CD4-positive, alpha-beta T cell (primary cell): ENCODE results near the gene HMCES. TPM values are rescaled to one million over a fixed set of nuclear protein-coding genes. Genes with fewer than 3 reads are reported as not detected.

Experiments
- ATAC-seq: fragments of 200-7000 bp; cut with Tn5 transposase; one replicate; pipeline ENCODE4 v1.10.0; 2022; ENCODE audit warnings: mild to moderate bottlenecking; ENCODE audit not compliant: poor library complexity
- CTCF ChIA-PET: fragments of 350-600 bp; sonication (Branson Sonifier 250); formaldehyde crosslinking; loops from one replicate; lab custom pipeline; 2021; ENCODE audit warnings: antibody characterized with exemption, inconsistent platforms; lab: Charles Lee
- POLR2A ChIA-PET: fragments of 350-600 bp; sonication (Branson Sonifier 250); formaldehyde crosslinking; loops from one replicate; lab custom pipeline; 2021; ENCODE audit warnings: antibody characterized with exemption, inconsistent platforms; lab: Charles Lee
- DNase-seq, 14 experiments: peaks; one replicate each; pipeline ENCODE4 v3.0.0-alpha.2; 2013 to 2020; ENCODE audit warnings: mixed read lengths in 2 of 14
- H3K27ac ChIP-seq, 2 donors: one replicate each; pipeline versions ENCODE4 v1.5.1 to v1.7.0; 2013; ENCODE audit warnings: low read length in 2 of 2, low read depth in 1 of 2, mild to moderate bottlenecking in 1 of 2
- H3K27me3 ChIP-seq, 2 experiments: 1 replicate in 1 of 2; 2 replicates in 1 of 2; pipeline versions ENCODE4 v1.6.1 to v1.7.0; 2013; ENCODE audit warnings: low read length in 2 of 2, control low read depth in 1 of 2, mild to moderate bottlenecking in 1 of 2, moderate library complexity in 1 of 2; ENCODE audit not compliant: insufficient read depth in 2 of 2, control insufficient read depth in 1 of 2
- H3K36me3 ChIP-seq: one replicate; pipeline ENCODE4 v1.6.1; 2013; ENCODE audit warnings: low read length, control low read depth; ENCODE audit not compliant: insufficient read depth
- H3K4me1 ChIP-seq: one replicate; pipeline ENCODE4 v1.6.1; 2013; ENCODE audit warnings: low read length, control low read depth; ENCODE audit not compliant: insufficient read depth
- H3K4me3 ChIP-seq: one replicate; pipeline ENCODE4 v1.5.1; 2013; ENCODE audit warnings: mild to moderate bottlenecking, low read length, moderate library complexity
- H3K9me3 ChIP-seq, 2 experiments: 1 replicate in 1 of 2; 2 replicates in 1 of 2; pipeline versions ENCODE4 v1.6.1 to v1.7.0; 2013; ENCODE audit warnings: low read length in 2 of 2, mild to moderate bottlenecking in 2 of 2, control low read depth in 1 of 2, moderate library complexity in 1 of 2; ENCODE audit not compliant: control insufficient read depth in 1 of 2, insufficient read depth in 1 of 2
- H3K27ac Mint-ChIP-seq: one replicate; pipeline ENCODE4 v1.8.0; 2020; ENCODE audit warnings: mixed read lengths
- H3K27me3 Mint-ChIP-seq: one replicate; pipeline ENCODE4 v1.8.0; 2021; ENCODE audit warnings: mixed read lengths
- H3K36me3 Mint-ChIP-seq: one replicate; pipeline ENCODE4 v1.8.0; 2021; ENCODE audit warnings: low read depth, mixed read lengths
- H3K4me1 Mint-ChIP-seq: one replicate; pipeline ENCODE4 v1.8.0; 2021; ENCODE audit warnings: low read depth, mixed read lengths
- H3K4me3 Mint-ChIP-seq: one replicate; pipeline ENCODE4 v1.8.0; 2020; ENCODE audit warnings: mild to moderate bottlenecking, mixed read lengths
- H3K9me3 Mint-ChIP-seq: one replicate; pipeline ENCODE4 v1.8.0; 2020; ENCODE audit warnings: mixed read lengths
- intact Hi-C, 2 experiments: fragments of 100-400 bp; cut with DNase I in 1 of 2; cut with micrococcal nuclease in 1 of 2; formaldehyde crosslinking; loops; one replicate each; pipeline versions ENCODE4 v1.15.1 to v1.9.0; 2023 to 2025; cut with DNase I, micrococcal nuclease
- total RNA-seq, 174 experiments: library from RNA in 2 of 174; stranded (reverse) in 2 of 174; gene quantifications; one replicate each; pipeline ENCODE4 v1.2.3 and lab custom pipeline; 2021 to 2026
- TF ChIP-seq, protein P1 (sequence below): fragments of 200-600 bp; IDR thresholded peaks from one replicate; pipeline ENCODE4 v1.8.0; 2022; ENCODE audit warnings: antibody characterized with exemption, mild to moderate bottlenecking

Gene HMCES
- total RNA-seq, 2 experiments from 2014 or later, result 63.5 to 64.0 TPM

DNA sequence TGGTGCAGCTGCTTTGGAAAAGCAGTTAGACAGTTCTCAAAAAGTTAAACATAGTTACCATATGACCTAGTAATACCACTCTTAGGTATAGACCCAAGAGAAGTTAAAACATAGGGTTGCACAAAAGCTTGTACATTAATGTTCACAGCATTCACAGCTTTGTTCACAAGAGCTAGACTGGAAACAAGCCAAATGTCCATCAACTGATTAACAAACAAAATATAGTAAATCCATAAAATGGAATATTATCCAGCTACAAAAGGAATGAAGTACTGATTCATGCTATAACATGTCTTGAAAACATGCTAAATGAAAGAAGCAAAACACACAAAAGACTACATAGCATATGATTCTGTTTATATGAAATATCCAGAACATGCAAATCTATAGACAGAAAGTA is 32.0 kb upstream of the HMCES start:
- Mint-ChIP-seq H3K9me3 (no peaks in the 10 kb centered on the region), H3K27me3 (no peaks in the 10 kb centered on the region), H3K36me3 (peaks cover 24% of the 10 kb centered on the region), H3K4me1 (peaks cover 42% of the 10 kb centered on the region), H3K27ac (no peak overlapping the region), H3K4me3 (peak overlapping the region; percentile 56)
- Histone ChIP-seq H3K36me3 (peaks cover 3% of the 10 kb centered on the region), H3K27me3 (no peaks in the 10 kb centered on the region), H3K4me1 (peaks cover 36% of the 10 kb centered on the region), H3K27ac (no peak overlapping the region), H3K9me3 (no peaks in the 10 kb centered on the region), H3K4me3 (no peak overlapping the region)
- TF ChIP-seq, protein P1, sequence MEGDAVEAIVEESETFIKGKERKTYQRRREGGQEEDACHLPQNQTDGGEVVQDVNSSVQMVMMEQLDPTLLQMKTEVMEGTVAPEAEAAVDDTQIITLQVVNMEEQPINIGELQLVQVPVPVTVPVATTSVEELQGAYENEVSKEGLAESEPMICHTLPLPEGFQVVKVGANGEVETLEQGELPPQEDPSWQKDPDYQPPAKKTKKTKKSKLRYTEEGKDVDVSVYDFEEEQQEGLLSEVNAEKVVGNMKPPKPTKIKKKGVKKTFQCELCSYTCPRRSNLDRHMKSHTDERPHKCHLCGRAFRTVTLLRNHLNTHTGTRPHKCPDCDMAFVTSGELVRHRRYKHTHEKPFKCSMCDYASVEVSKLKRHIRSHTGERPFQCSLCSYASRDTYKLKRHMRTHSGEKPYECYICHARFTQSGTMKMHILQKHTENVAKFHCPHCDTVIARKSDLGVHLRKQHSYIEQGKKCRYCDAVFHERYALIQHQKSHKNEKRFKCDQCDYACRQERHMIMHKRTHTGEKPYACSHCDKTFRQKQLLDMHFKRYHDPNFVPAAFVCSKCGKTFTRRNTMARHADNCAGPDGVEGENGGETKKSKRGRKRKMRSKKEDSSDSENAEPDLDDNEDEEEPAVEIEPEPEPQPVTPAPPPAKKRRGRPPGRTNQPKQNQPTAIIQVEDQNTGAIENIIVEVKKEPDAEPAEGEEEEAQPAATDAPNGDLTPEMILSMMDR, result no peak
- ATAC-seq (no peak), DNase-seq (no peak)
- intact Hi-C loops, result loop anchor here in 1 of 2 experiments (5.0 kb wide), 3 partner anchors 64 to 369 kb away; partner anchors contain the start of genes ACAD9, CNBP and RAB43
- CTCF ChIA-PET, result interaction anchor here (0.8 to 3.9 kb wide), 13 partner anchors 10 to 566 kb away, joined by 3 to 59 read pairs (median 7); partner anchors contain the start of gene RAB43
- POLR2A ChIA-PET, result interaction anchor here (0.8 to 2.0 kb wide), 7 partner anchors 84 to 277 kb away, joined by 3 to 12 read pairs (median 4); partner anchors contain the start of genes CFAP92 and RAB43

DNA sequence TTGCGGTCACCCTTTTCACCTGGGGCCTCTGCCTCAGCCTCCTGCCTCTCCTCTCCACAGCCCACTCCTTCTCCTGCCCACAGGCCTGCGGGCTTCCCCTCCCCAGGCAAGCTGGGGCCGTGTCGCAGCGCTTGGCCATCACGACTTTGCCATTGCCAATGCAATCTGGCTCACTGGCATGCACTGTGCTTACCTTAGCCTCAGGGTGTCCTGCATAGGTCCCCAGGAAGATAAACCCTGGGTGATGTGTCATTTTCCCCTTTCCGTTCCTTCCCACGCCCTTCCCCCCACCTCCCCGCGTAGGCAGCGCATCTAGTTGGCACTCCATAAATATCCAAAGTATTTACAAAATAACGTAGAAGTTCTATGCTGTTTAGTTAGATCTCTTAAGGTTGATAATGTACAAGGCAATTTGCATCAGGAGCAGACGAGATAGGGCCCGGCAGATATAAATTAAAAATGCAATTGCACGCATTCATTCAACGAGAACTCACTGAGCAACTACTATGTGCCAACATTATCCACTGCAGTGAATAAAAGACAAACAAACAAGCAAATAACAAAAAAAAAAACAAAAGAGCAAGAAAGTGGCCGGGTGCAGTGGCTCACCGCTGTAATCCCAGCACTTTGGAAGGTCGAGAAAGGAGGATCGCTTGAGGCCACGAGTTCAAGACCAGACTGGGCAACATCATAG is 30.2 kb upstream of the HMCES start:
- intact Hi-C loops, result loop anchor here (2.0 to 5.0 kb wide), 5 partner anchors 64 to 371 kb away; partner anchors contain the start of genes ACAD9 (in 2 of the 2), CNBP (in 1 of the 2) and RAB43 (in 1 of the 2)
- Mint-ChIP-seq H3K27ac (peak overlapping the region; percentile 97), H3K36me3 (peaks cover 42% of the 10 kb centered on the region), H3K4me3 (peak overlapping the region; percentile 98), H3K4me1 (peaks cover 55% of the 10 kb centered on the region), H3K27me3 (no peaks in the 10 kb centered on the region), H3K9me3 (no peaks in the 10 kb centered on the region)
- Histone ChIP-seq H3K36me3 (peaks cover 20% of the 10 kb centered on the region), H3K4me3 (peak overlapping the region; percentile 100), H3K27me3 (no peaks in the 10 kb centered on the region), H3K9me3 (no peaks in the 10 kb centered on the region), H3K27ac (no peak overlapping the region), H3K4me1 (peaks cover 47% of the 10 kb centered on the region)
- CTCF ChIA-PET, result interaction anchor here (1.6 to 3.9 kb wide), 3 partner anchors 195 to 278 kb away, joined by 6 to 43 read pairs (median 7); no protein-coding TSS in a partner anchor
- TF ChIP-seq, protein P1, result no peak
- POLR2A ChIA-PET, result interaction anchor here (0.6 to 3.0 kb wide), 11 partner anchors 31 to 377 kb away, joined by 3 to 21 read pairs (median 7); partner anchors contain the start of genes HMCES, IFT122 and MBD4
- ATAC-seq (no peak), DNase-seq (no peak)

DNA sequence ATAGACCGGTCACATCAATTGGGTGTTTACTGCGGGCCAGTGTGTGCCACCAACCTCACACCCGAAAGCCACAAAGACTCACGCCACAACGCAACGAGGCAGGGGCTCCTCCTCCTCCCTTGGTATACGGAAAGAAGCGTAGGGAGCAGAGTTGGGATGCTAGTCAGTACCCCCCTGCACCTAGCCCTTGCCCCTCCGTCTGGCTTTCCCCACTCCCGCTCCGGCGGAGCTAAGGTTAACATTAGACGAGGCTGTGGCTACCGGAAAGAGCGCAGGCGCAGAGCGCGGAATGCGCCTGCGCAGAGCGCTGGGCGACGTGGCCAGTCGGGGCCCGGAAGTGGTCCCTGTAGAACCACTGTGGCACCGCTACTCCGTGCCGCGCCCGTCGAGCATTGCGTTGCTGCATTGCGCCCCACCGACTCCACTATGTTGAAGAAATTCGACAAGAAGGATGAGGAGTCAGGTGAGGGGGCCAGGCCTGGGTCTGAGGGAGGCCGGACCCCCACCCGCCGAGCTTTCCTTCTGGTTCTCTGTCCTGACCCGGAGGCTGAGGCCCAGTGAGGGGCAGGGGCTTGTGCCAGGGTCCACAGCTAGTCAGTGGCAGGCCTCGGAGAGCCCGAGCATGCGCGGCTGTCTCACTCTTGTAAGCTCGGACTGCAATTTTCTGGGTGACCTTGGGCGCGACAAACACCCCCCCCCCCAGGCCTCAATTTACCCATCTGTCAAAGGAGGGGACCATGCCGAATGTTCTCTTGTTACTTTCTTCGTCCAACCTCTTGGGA is 29.2 kb upstream of the HMCES start, which contains the start of gene COPG1:
COPG1 (plus strand) TSS at position 323 of the 782 bp plus-strand sequence; CDS start at position 427, 104 bp downstream.
- peak within 1 kb of the TSS; percentile 100 for H3K4me3 ChIP-seq
- no peaks in the 10 kb centered on the region for H3K9me3 ChIP-seq
- H3K4me1 Mint-ChIP-seq, result peaks cover 55% of the 10 kb centered on the region
- H3K27ac Mint-ChIP-seq, result peak within 1 kb of the TSS; percentile 97
- H3K36me3 ChIP-seq, result peaks cover 27% of the 10 kb centered on the region
- TF ChIP-seq, protein P1, result no peak
- H3K4me1 ChIP-seq, result peaks cover 47% of the 10 kb centered on the region
- CTCF ChIA-PET, result interaction anchor here (0.9 to 2.4 kb wide), 5 partner anchors 40 to 279 kb away, joined by 3 to 7 read pairs (median 5); a partner anchor contains a TSS
- peaks cover 51% of the 10 kb centered on the region for H3K36me3 Mint-ChIP-seq
- H3K27ac ChIP-seq, result peak within 1 kb of the TSS; percentile 79 to 88
- H3K27me3 ChIP-seq, result no peaks in the 10 kb centered on the region
- DNase-seq, result peak; percentile 72 to 94 (median 86)
- POLR2A ChIA-PET, result interaction anchor here (0.6 to 3.0 kb wide), 18 partner anchors 10 to 280 kb away, joined by 3 to 21 read pairs (median 4); partner anchors contain the start of genes CNBP, HMCES, IFT122 and MBD4
- intact Hi-C loops, result loop anchor here (2.0 to 5.0 kb wide), 7 partner anchors 27 to 372 kb away; partner anchors contain the start of genes ACAD9 (in 2 of the 2), CNBP (in 1 of the 2) and RAB43 (in 1 of the 2)
- H3K4me3 Mint-ChIP-seq, result peak within 1 kb of the TSS; percentile 98
- H3K9me3 Mint-ChIP-seq, result no peaks in the 10 kb centered on the region
- no peaks in the 10 kb centered on the region for H3K27me3 Mint-ChIP-seq
- ATAC-seq, result peak; percentile 85
